ENCODE results near the gene NOLC1. TPM values are rescaled to one million over a fixed set of nuclear protein-coding genes. Genes with fewer than 3 reads are reported as not detected.

The NOLC1 gene
- total and polyA plus RNA-seq, 11 donors: 10.1 to 67.5 (median 29.0) TPM

DNA sequence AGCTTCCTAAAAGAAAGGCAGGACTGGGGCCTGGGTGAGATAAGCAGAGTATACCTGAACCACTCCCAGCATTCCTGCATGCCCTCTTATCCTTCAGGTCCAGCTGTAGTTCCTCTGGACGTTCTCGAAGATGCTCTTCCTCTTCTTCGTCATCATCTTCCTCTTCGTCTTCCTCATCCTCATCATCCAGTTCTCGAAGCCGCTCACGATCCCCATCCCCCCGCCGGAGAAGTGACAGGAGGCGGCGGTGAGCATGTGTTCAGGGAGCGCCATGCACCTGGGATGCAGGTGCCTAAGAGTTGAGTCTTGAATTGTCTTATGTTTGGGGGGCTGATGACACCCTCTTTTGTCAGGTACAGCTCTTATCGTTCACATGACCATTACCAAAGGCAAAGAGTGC lies 3.9 kb upstream of the NOLC1 start:
- no peak for ATAC-seq
- H3K27me3 ChIP-seq: no peaks in the 10 kb centered on the region
- H3K4me3 ChIP-seq: no peak overlapping the region
- H3K27ac ChIP-seq: no peak overlapping the region
- H3K4me1 ChIP-seq: peaks cover 3 to 27% (median 8%) of the 10 kb centered on the region in 12 donors
- intact Hi-C loops (cut with DNase I): no loop called here
- DNase-seq: no peak
- 93 to 95% (median 94%) methylated on average over 13 of the region's 13 CpGs for WGBS, 4 donors
- H3K9me3 ChIP-seq: no peaks in the 10 kb centered on the region
- peaks cover 3 to 74% (median 66%) of the 10 kb centered on the region in 9 donors for H3K36me3 ChIP-seq
- TF ChIP-seq POLR2A (IDR thresholded peaks at IDR 0.05): no peak
- TF ChIP-seq, protein P1, sequence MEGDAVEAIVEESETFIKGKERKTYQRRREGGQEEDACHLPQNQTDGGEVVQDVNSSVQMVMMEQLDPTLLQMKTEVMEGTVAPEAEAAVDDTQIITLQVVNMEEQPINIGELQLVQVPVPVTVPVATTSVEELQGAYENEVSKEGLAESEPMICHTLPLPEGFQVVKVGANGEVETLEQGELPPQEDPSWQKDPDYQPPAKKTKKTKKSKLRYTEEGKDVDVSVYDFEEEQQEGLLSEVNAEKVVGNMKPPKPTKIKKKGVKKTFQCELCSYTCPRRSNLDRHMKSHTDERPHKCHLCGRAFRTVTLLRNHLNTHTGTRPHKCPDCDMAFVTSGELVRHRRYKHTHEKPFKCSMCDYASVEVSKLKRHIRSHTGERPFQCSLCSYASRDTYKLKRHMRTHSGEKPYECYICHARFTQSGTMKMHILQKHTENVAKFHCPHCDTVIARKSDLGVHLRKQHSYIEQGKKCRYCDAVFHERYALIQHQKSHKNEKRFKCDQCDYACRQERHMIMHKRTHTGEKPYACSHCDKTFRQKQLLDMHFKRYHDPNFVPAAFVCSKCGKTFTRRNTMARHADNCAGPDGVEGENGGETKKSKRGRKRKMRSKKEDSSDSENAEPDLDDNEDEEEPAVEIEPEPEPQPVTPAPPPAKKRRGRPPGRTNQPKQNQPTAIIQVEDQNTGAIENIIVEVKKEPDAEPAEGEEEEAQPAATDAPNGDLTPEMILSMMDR (IDR thresholded peaks at IDR 0.05): no peak

DNA sequence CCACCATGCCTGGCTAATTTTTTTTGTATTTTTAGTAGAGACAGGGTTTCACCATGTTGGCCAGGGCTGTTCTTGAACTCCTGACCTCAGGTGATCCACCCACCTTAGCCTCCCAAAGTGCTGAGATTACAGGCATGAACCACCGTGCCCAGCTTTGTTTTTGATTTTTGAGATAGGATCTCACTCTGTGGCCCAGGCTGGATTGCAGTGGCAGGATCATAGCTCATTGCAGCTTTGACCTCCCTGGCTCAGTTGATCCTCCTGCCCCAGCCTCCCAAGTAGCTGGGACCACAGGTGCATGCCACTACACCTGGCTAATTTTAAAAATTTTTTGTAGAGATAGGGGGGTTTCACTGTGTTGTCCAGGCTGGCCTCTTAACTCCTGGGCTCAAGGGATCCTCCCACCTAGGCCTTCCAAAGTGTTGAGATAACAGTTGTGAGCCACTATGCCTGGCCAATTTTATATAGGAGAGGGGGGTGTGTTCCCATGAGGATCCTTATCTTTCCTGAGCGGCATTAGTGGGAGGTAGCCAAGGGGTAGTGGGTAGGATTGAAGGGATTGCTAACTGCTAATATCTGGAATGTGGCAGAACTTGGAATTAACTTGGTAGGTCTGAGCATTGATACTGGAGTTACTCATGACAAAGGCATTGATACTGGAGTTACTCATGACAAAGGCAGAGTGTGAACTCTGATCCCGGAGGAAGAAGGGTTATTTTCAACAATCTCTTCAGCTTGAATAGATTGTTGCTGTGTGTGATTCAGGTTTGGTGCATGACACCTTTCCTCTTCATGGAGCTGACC lies 1.0 kb upstream of the NOLC1 start:
- Histone ChIP-seq H3K4me1 (peaks cover 4 to 42% (median 15%) of the 10 kb centered on the region in 12 donors), H3K4me3 (peak overlapping the region in 11 of 12 donors; percentile 55 to 91 (median 82)), H3K36me3 (peaks cover 3 to 61% (median 53%) of the 10 kb centered on the region in 9 donors), H3K27ac (peak overlapping the region; percentile 41 to 92 (median 86)), H3K27me3 (no peaks in the 10 kb centered on the region), H3K9me3 (no peaks in the 10 kb centered on the region)
- intact Hi-C loops (cut with DNase I): loop anchor here in 1 of 10 donors (2.0 kb wide), 1 partner anchor 18 kb away; the partner anchor contains the start of gene PPRC1
- 60 to 71% (median 63%) methylated on average over 3 of the region's 3 CpGs for WGBS, 4 donors
- no peak for TF ChIP-seq POLR2A (IDR thresholded peaks at IDR 0.05)
- TF ChIP-seq, protein P1 (IDR thresholded peaks at IDR 0.05): no peak
- ATAC-seq: no peak
- DNase-seq: no peak

DNA sequence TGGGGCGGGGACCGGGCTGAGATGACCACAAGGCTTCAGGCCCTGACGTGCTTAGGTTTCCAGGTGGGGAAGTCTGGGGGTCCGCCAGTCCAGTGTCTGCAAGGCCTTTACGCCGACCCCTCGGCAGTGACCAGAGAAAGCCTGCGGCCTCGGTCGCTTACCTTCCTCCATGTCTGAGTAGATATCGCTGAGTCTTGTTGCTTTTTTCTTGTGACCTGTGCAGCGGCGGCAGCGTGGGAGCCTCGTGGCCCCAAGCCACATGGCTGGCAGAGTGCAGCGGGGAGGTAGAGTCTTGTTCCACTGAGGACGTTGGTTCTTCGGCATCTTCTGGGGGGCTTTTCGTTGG lies 329 bp downstream of the NOLC1 start:
- TF ChIP-seq, protein P1 (IDR thresholded peaks at IDR 0.05): no peak
- no peak for TF ChIP-seq POLR2A (IDR thresholded peaks at IDR 0.05)
- no peaks in the 10 kb centered on the region for H3K9me3 ChIP-seq
- H3K36me3 ChIP-seq: peaks cover 3 to 61% (median 54%) of the 10 kb centered on the region in 9 donors
- intact Hi-C loops (cut with DNase I): loop anchor here in 5 of 10 donors (1.0 to 2.0 kb wide), 4 partner anchors 19 to 97 kb away; partner anchors contain the start of gene PPRC1 (in 4 of the 5)
- no peak for DNase-seq
- H3K27me3 ChIP-seq: no peaks in the 10 kb centered on the region
- peaks cover 4 to 42% (median 15%) of the 10 kb centered on the region in 12 donors for H3K4me1 ChIP-seq
- H3K4me3 ChIP-seq: peak overlapping the region; percentile 55 to 91 (median 82)
- peak; percentile 1 to 28 (median 12) for ATAC-seq
- H3K27ac ChIP-seq: peak overlapping the region in 11 of 12 donors; percentile 78 to 92 (median 87)
- WGBS, 4 donors: 0 to 1% (median 1%) methylated on average over 9 to 19 of the region's 19 CpGs

DNA sequence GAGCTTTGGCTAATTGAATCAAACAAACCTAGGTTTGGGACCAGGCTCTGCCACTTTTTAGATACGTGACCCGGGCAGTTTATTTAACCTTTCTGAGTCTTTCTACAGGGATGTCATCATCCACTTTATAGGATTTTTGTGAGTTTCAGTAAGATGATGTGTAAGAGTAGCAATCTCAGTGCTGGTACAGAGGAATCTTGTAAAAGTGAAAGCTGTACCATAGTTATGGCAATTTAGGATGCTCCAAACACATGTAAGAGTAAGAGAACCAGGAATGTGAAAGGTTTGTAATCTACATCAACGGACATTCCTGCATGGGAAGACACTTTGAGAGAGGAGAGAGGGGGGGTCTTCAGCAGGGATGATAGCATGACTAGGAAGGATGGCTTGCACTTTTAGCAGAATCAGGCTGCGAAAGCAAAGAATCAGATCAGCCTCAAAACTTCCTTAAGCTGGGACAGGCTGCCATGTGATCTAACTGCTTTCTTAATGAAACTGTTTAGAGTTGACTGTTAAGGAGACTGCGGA lies 968 bp downstream of the NOLC1 start:
- no peaks in the 10 kb centered on the region for H3K27me3 ChIP-seq
- H3K27ac ChIP-seq: peak overlapping the region in 8 of 12 donors; percentile 85 to 92 (median 88)
- intact Hi-C loops (cut with DNase I): loop anchor here in 2 of 10 donors (2.0 kb wide), 1 partner anchor 20 kb away; the partner anchor contains the start of gene PPRC1 (in 2 of the 2)
- peaks cover 4 to 42% (median 15%) of the 10 kb centered on the region in 12 donors for H3K4me1 ChIP-seq
- H3K9me3 ChIP-seq: no peaks in the 10 kb centered on the region
- ATAC-seq (no peak), DNase-seq (no peak)
- peak overlapping the region; percentile 55 to 91 (median 82) for H3K4me3 ChIP-seq
- 37 to 42% (median 39%) methylated on average over 5 of the region's 5 CpGs for WGBS, 4 donors
- no peak for TF ChIP-seq POLR2A (IDR thresholded peaks at IDR 0.05)
- TF ChIP-seq, protein P1 (IDR thresholded peaks at IDR 0.05): no peak
- peaks cover 3 to 61% (median 54%) of the 10 kb centered on the region in 9 donors for H3K36me3 ChIP-seq

All from heart left ventricle (tissue), 16 donors.